ENCODE results near the gene KIFC3. TPM values are rescaled to one million over a fixed set of nuclear protein-coding genes. Genes with fewer than 3 reads are reported as not detected.
"Not testable (repeated sequence)": the region's sequence is repeated elsewhere in the genome, so short reads cannot be mapped to it uniquely, and the experiment has no call there.

KIFC3 gene, protein sequence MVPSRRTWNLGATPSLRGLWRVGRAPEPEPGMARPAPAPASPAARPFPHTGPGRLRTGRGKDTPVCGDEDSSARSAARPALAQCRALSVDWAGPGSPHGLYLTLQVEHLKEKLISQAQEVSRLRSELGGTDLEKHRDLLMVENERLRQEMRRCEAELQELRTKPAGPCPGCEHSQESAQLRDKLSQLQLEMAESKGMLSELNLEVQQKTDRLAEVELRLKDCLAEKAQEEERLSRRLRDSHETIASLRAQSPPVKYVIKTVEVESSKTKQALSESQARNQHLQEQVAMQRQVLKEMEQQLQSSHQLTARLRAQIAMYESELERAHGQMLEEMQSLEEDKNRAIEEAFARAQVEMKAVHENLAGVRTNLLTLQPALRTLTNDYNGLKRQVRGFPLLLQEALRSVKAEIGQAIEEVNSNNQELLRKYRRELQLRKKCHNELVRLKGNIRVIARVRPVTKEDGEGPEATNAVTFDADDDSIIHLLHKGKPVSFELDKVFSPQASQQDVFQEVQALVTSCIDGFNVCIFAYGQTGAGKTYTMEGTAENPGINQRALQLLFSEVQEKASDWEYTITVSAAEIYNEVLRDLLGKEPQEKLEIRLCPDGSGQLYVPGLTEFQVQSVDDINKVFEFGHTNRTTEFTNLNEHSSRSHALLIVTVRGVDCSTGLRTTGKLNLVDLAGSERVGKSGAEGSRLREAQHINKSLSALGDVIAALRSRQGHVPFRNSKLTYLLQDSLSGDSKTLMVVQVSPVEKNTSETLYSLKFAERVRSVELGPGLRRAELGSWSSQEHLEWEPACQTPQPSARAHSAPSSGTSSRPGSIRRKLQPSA
- total RNA-seq (10 to 100 TPM; 68.7 to 96.8 TPM), polyA plus RNA-seq (ENCODE audit: insufficient read length in 6 of 6) (10 to 100 TPM; 41.4 to 69.8 (median 54.8) TPM)
- long read RNA-seq, donor 1, transcript KIFC3-235 (1 exons, 2,393 nt) = major isoform, 12 of 14 reads
- long read RNA-seq, donor 1, partial matches to known transcripts = 0 of 14 reads
- long read RNA-seq, donor 1, other reads (novel, unspliced or antisense) = 0 of 14 reads
- long read RNA-seq, donor 2, transcript KIFC3-235 (1 exons, 2,393 nt) = major isoform, 6 of 10 reads
- long read RNA-seq, donor 2, partial matches to known transcripts = 0 of 10 reads
- long read RNA-seq, donor 2, other reads (novel, unspliced or antisense) = 0 of 10 reads
- long read RNA-seq, donor 3, partial matches to known transcripts = 0 of 4 reads
- long read RNA-seq, donor 3, other reads (novel, unspliced or antisense) = 0 of 4 reads
- long read RNA-seq, donor 4, partial matches to known transcripts = 3 of 9 reads
- long read RNA-seq, donor 4, other reads (novel, unspliced or antisense) = 6 of 9 reads
- long read RNA-seq, donor 5, transcript KIFC3-235 (1 exons, 2,393 nt) = major isoform, 6 of 7 reads
- long read RNA-seq, donor 5, partial matches to known transcripts = 0 of 7 reads
- long read RNA-seq, donor 5, other reads (novel, unspliced or antisense) = 0 of 7 reads
- long read RNA-seq, donor 6, partial matches to known transcripts = 0 of 2 reads
- long read RNA-seq, donor 6, other reads (novel, unspliced or antisense) = 0 of 2 reads
- long read RNA-seq, donor 7, partial matches to known transcripts = 0 of 3 reads
- long read RNA-seq, donor 7, other reads (novel, unspliced or antisense) = 0 of 3 reads
- long read RNA-seq, donor 8, transcript KIFC3-235 (1 exons, 2,393 nt) = major isoform, 10 of 14 reads
- long read RNA-seq, donor 8, partial matches to known transcripts = 0 of 14 reads
- long read RNA-seq, donor 8, other reads (novel, unspliced or antisense) = 0 of 14 reads
- long read RNA-seq, donor 9 = 0 reads
- long read RNA-seq, donor 10, partial matches to known transcripts = 10 of 20 reads
- long read RNA-seq, donor 10, other reads (novel, unspliced or antisense) = 7 of 20 reads
- long read RNA-seq, donor 11 = 0 reads
- long read RNA-seq, donor 12, partial matches to known transcripts = 0 of 7 reads
- long read RNA-seq, donor 12, other reads (novel, unspliced or antisense) = 0 of 7 reads

DNA sequence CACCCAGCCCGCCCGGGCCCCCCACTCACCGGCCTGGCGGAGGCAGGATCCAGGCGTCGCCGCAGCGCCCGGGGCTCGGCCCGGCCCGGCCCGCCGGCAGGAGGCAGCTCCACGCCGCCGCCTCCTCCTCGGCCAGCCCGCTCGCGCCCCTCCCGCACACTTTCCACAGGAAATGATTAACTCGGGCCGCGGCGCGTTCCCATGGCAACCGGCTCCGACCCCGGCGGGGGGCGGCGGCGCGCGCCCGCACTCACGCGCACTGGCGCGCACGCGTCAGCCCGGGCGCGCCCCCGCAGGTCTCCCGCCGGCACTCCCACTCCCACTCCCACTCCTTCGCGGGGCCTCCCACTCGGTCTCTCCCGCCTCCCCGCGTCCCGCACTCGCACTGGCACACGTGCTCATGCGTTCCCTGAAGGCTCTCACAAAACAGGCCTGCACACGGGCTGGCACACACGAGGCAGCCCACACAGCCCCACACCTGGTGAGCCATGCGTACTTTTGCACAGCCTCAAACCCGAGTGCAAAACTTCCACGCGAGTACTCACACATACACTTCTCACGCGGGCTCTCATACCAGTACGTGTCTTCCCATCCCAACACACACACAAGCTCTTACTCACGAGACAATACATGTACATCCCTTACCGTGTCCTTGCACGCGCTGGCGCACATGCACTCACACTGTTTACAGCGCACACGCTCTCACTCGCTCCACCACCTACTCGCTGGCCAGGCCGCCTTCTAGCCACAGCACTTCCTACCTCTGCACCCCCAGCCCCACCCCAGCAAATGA, at the start of gene KIFC3:
Gene KIFC3 (minus strand): TSS at position 151 of the 793 bp plus-strand sequence. CDS start 4,248 bp downstream, outside the sequence.
- Histone ChIP-seq H3K36me3 (peaks cover 0 to 7% of the 10 kb centered on the region in 2 donors), H3K9me3 (no peaks in the 10 kb centered on the region), H3K4me1 (peaks cover 45 to 66% of the 10 kb centered on the region in 2 donors), H3K4me3 (peak within 1 kb of the TSS; percentile 58 to 69), H3K27me3 (peaks cover 0 to 30% of the 10 kb centered on the region in 2 donors), H3K27ac (peak within 1 kb of the TSS; percentile 86 to 90)
- TF ChIP-seq, protein P1, sequence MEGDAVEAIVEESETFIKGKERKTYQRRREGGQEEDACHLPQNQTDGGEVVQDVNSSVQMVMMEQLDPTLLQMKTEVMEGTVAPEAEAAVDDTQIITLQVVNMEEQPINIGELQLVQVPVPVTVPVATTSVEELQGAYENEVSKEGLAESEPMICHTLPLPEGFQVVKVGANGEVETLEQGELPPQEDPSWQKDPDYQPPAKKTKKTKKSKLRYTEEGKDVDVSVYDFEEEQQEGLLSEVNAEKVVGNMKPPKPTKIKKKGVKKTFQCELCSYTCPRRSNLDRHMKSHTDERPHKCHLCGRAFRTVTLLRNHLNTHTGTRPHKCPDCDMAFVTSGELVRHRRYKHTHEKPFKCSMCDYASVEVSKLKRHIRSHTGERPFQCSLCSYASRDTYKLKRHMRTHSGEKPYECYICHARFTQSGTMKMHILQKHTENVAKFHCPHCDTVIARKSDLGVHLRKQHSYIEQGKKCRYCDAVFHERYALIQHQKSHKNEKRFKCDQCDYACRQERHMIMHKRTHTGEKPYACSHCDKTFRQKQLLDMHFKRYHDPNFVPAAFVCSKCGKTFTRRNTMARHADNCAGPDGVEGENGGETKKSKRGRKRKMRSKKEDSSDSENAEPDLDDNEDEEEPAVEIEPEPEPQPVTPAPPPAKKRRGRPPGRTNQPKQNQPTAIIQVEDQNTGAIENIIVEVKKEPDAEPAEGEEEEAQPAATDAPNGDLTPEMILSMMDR (IDR thresholded peaks at IDR 0.05) = no peak
- intact Hi-C loops (cut with DNase I) = no loop called here
- peak; percentile 15 for ATAC-seq
- peak; percentile 78 to 94 (median 88) for DNase-seq

DNA sequence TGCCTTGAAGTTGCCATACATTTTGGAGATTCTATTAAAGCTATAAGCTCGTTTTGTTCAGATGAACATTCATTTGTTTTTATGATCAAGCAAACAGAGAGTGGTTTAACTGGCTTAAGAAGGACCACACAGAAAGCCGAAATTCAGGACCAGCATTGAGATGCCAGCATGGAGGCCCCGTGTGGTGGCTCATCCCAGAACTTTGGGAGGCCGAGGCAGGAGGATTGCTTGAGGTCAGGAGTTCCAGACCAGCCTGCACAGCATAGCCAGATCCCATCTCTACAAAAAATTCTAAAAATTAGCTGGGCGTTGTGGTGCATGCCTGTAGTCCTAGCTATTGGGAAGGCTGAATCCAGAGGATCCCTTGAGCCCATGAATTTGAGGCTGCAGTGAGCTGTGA, 45.9 kb upstream of the KIFC3 start:
- DNase-seq (no peak), ATAC-seq (no peak)
- Histone ChIP-seq H3K36me3 (no peaks in the 10 kb centered on the region), H3K9me3 (no peaks in the 10 kb centered on the region), H3K27me3 (no peaks in the 10 kb centered on the region), H3K4me1 (no peaks in the 10 kb centered on the region), H3K27ac (no peak overlapping the region), H3K4me3 (no peak overlapping the region)
- TF ChIP-seq, protein P1 (IDR thresholded peaks at IDR 0.05) = no peak
- intact Hi-C loops (cut with DNase I) = no loop called here

DNA sequence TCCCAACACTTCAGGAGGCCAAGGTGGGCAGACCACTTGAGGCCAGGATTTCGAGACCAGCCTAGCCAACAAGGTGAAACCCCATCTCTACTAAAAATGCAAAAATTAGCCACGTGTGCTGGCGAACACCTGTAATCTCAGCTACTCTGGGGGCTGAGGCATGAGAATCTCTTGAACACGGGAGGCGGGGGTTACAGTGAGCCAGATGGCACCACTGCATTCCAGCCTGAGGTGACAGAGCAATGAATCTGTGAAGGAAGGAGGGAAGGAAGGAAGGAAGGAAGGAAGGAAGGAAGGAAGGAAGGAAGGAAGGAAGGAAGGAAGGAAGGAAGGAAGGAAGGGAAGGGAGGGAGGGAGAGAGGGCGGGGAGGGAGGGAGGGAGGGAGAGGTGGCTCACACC, 44.6 kb upstream of the KIFC3 start:
- H3K36me3 ChIP-seq; H3K27me3 ChIP-seq; H3K27ac ChIP-seq; ATAC-seq; H3K4me1 ChIP-seq; DNase-seq; H3K9me3 ChIP-seq; intact Hi-C loops (cut with DNase I); H3K4me3 ChIP-seq: not testable (repeated sequence)

DNA sequence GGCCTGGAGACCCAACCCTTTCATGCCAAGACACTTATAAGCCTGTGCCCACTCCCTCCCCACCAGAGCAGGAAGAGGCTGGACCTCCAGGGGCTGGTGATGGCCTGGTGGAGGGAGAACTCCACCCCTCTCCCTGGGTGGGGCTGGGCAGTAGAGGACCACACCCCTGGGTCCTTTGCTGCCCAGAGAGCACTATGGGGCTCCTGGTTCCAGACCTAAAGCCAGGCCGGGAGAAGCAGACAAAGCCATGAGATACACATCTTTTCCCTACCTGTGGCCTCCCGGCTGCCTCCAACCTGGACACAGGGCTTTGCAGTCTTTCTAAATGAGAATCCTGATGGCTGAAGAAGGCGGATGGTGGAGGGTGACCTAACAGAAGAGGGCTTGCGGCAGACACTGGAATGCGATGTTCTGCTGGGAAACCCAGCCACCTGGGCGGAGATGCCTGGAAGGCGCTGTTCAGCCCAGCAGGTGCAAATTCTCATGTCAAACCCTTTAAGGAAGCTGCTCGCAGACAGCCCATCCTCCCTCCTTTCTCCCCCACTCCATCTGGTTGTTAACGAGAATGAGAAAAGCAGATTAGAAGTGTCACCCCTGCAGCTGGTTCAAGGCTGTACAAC, 43.9 kb upstream of the KIFC3 start:
- no peak for ATAC-seq
- intact Hi-C loops (cut with DNase I) = no loop called here
- TF ChIP-seq, protein P1 (IDR thresholded peaks at IDR 0.05) = no peak

More for the DNA sequence above, 43.9 kb upstream of the KIFC3 start:
- H3K4me1 ChIP-seq = no peaks in the 10 kb centered on the region
- no peaks in the 10 kb centered on the region for H3K36me3 ChIP-seq
- DNase-seq = no peak
- H3K27me3 ChIP-seq = no peaks in the 10 kb centered on the region
- H3K27ac ChIP-seq = no peak overlapping the region
- H3K9me3 ChIP-seq = no peaks in the 10 kb centered on the region
- no peak overlapping the region for H3K4me3 ChIP-seq

Data from left lung (tissue), 14 donors.